Measurements from ENCODE around the gene TELO2.
"Not testable (repeated sequence)": the region's sequence is repeated elsewhere in the genome, so short reads cannot be mapped to it uniquely, and the experiment has no call there.

Gene TELO2

DNA sequence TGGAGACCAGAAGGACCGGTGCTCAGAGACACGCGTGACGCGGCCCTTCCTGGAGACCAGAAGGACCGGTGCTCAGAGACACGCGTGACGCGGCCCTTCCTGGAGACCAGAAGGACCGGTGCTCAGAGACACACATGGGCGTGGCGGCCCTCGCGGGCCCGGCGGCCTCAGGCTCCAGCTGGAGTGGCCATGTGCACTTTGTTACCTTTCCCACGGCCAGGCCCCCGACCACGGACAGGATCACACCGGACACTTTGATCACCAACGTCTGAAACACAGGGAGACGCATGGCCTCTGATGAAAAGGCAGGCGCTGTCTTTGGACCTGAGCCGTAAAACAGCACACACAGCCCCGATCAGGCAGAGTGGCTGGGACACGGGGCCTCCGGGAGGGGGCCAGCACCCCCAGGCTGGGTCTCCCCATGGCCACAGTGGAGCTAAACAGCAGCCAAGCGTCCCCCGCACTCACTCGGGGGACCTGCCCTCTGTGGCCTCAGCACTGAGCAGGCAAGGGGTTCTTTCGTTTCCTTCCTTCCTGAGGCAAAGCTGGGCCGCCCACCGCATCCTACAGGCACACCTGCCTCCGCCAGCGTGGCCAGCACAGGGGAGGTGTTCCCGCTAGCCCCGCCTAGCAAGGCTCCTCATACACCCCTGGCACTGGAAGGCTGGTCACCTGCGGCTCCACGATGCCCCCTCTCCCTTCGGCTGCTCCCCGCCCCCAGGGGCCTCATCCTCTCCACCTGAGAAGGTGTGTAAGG is 35.5 kb upstream of the TELO2 start:
- DNase-seq (ENCODE audit: low read depth), result no peak

DNA sequence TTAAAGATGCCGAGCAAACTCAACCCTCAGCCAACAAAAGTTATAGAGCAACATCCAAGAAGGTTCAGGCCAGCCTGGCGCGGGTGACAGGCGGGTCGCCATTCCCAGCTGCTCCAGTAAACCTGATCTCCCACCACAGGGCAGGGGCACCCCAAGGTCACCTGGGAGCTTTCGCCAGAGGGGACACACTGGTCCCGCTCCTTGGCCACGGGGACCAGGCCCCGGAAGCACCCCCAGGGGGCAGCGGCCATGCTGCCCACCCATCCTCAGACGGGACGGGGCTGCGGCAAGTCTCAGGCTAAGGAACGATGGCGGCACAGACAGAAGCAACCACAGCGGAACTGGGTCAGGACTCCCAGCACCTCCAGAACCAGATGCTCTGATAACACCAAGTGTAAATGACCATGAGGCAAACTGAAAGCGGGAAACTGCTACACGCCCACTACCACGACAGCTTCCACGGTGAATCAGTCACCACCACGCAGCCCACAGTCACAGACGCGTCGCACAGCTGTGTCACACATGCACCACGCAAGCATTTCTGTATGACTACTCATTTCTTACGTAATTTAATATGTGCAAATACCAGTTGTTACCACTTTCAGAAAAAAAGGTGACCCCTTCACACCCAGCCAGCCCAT is 34.7 kb upstream of the TELO2 start:
- no peak for DNase-seq (ENCODE audit: low read depth)

DNA sequence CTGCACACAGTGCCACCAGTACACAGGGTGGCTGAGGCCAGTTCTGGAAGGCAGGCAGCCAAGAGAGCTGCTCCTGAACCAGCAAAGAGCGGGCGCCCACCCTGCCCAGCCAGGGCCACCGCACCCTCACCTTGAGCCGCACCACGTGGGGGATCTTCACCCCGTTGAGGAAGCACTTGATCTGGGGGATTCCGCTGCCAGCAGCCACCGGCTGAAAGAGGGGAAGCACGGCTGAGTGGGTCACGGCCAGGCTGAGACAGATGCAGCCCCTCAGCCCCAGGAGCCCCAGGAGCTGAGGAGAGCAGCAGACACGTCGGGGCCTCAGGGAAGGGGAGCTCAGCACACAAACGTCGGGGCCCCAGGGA is 34.2 kb upstream of the TELO2 start:
- DNase-seq (ENCODE audit: low read depth), result no peak

DNA sequence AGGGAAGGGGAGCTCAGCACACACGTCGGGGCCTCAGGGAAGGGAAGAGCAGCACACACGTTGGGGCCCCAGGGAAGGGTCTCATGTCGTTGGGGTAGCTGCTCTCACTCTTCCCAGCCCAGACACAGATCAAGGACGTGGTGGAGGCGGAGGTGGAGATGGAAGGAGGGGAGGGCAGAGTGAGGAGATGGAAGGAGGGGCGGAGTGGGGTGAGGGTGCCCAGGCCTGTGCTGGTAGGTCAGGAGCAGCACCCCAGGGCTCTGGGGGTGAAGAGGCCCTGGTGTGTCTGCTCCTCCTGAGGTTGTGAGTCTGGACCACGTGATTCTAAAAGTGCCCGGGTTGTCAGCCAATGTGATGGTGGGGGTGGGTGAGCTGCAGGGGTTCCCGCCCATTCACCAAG is 33.2 kb upstream of the TELO2 start:
- no peak for DNase-seq (ENCODE audit: low read depth)

DNA sequence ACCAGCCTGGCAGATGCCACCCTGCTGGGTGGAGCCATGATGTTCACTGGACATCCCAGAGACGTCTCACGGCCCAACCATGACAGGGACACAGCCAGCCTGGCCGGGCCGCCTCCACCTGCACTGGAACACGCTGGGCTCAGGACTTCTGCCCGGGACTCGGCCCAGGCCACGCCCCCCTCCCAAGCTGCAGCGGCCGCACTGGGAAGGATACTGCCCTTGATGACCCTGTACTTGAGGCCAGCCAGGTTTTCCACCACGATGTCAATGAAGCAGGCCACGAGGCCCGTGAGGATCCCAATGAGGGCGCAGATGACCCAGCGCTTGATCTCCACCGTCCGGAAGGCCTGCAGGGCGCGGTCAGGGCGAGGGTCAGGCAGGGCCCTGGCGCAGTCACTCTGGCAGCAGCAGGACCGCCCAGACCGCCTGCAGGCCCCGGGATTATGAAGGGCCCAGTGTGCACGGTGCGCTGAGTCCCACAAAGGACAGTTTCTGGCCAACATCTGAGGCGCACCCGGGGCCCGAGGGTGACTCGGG is 32.5 kb upstream of the TELO2 start:
- DNase-seq (ENCODE audit: low read depth), result no peak

DNA sequence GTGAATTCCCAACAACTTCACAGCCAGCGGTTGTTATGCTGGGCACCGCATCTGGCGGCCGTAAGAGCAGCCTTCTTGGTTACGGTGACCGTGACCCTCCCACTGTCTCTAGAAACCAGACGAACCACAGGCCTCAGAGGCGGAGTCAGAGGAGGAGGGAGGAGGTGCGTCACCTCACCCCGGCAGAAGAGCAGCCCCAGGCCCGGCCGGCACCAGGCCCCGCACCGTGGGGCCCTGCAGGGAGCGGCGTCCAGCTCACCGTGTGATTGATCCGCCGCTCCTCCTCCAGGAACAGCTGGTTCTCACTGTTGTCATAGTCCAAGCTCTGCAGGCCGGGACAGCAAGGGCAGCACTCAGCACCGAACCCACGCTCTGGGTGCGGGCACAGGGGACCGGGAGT is 32.0 kb upstream of the TELO2 start:
- no peak for DNase-seq (ENCODE audit: low read depth)

DNA sequence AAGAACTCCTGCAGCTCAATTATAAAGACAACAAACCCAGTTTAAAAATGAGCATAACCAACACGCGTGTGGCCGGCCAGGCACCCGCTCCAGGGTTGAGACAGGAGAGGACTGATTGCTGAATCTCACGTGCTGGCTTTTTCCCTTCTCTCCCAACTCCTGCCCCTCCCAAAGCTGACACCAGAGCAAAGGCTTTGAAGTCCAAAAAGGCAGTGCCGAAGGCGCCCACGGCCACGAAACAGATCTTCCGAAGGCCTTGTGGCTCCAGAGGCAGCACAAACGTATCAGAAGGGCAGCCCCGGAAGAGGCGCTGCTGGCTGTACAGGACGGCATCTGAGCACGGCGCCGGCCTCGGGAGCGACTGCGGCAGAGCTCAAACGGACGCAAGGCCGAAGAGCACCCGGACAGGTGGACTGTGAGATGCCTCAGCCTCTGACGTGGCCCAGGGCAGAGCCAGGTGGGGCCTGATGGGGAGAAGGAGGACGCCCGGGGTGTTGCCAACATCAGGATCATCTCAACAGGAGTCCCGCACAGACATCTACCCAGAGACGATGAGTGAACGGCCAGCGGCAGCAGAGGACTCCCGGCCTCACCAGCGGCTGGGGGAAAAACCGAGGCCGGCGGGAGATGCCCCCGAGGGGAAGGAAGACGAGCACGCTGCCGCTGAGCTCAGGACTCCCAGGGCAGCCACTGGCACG is 28.8 kb upstream of the TELO2 start:
- no peak for DNase-seq (ENCODE audit: low read depth)

DNA sequence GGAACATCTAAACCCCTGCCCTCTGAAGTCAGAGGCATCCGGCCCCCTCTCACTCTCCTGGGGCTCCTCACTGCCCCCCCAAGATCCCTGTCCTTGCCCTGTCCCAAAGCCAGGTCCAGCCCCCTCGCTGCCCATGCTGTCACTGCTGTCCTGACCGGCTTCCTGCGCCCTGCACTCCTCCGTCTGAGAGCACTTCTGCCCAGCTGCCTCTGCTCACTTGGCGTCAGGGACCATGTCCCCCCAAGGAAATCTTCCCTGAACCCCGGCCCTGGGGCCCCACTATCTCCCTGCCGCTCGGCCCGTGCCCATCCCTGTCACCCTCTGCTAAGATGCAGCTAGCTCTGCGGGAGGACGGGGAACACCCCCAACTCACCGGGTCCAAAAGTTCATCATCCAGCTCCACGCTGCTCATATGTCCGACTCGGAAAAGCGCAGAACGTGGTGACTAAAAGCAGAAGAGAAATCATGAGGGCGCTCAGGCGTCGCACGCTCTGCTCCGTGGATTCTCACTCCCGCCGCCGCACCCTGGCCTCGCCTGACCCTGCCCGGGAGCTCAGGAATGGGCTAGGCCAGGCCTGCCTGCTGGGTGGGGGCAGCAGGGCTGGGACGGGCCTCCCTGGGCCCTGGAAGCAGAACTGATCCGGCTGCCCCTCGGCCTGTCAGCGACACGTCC is 28.1 kb upstream of the TELO2 start:
- no peak for DNase-seq (ENCODE audit: low read depth)

DNA sequence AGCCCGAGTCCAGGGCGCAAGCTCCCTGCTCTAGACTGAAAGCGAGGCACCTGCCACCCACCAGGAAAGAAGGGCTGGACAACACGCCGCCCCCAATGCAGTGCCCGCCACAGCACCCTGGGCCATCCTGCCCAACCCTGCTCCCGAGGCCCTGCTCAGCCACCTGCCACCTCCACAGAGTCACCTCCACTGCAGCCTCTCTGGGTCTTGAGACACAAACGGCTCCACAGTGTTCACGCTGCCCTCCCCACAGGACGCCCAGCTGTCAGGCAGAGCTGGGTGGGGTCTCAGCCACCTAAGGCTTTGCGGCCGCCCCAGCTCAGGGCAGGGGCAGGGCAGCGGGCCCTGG is 27.6 kb upstream of the TELO2 start:
- DNase-seq (ENCODE audit: low read depth), result no peak

DNA sequence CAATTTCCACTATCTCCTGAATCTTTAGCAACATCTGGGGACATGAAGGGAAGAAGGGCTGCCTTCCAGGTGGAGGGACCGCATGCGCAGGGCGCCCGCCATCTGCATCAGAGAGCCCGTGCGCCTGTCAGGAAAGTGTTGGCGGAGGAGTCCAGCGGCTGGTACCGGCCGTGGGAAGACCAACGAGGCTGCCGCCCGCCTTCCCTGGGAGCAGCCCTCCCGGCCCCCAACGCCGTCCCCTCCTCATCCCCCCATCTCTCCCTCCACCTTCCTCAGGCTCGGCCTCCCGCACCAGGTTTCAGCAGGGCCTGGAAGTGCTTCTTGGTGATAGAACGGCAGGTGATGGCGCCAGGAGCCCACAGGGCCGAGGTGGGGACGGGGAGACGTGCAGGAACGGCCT is 27.1 kb upstream of the TELO2 start:
- DNase-seq (ENCODE audit: low read depth), result no peak

DNA sequence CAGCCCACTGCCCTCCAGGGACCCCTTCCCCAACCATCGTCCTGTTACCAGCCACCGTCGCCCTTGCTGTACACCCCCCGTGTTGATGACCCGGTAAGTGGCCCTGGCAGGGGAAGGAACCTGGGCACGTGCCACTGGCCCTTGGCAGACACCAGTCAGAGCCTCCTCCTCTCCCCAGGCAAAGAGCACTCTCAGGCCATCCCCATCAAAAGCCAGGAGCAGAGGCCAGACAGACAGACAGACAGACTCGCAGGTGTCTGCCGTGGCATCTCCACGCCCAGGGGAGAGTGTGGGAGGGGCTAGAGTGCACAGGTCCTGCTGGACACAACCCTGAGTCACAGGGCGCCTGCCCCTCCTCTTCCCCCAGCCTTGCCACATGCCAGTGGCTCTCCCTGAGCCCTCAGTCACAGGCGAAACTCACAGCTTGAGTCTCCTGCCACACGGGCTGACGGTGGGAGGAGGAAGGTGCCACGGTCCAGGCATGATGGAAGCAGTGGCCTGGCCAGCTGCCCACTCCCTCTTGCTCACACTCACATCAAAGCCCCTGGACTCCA is 26.1 kb upstream of the TELO2 start:
- no peak for DNase-seq (ENCODE audit: low read depth)

DNA sequence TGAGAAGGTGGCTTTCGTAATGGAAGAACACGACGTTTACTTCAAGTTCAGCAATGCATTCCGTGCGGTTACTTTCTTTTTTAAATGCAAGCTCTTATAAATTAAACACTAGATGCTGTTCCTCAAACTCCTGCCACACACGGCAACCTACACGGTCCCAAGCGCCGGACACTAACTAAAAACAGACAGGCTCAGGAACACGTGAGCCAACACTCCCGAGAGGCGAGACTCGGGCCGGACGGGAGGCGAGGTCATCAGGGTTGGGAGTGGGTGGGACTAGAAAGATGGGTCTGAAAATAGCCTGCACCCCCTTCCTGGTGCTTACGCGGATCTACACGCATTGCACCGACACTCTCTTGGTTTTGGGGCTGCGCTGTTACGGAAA is 24.7 kb upstream of the TELO2 start:
- DNase-seq (ENCODE audit: low read depth), result no peak

DNA sequence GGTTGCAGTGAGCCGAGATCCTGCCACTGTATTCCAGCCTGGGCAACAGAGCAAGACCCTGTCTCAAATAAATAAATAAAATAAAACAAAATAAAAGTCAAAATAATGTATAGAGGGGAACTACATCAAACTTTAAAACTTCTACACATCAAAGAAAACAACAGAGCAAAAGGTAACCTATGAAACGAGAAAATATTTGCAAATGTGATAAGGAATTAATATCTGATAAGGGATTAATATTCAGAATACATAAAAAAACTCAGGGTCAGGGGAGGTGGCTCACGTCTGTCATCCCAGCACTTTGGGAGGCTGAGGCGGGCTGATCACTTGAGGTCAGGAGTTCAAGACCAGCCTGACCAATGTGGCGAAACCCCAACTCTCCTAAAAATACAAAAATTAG is 24.0 kb upstream of the TELO2 start:
- not testable (repeated sequence) for DNase-seq (ENCODE audit: low read depth)

DNA sequence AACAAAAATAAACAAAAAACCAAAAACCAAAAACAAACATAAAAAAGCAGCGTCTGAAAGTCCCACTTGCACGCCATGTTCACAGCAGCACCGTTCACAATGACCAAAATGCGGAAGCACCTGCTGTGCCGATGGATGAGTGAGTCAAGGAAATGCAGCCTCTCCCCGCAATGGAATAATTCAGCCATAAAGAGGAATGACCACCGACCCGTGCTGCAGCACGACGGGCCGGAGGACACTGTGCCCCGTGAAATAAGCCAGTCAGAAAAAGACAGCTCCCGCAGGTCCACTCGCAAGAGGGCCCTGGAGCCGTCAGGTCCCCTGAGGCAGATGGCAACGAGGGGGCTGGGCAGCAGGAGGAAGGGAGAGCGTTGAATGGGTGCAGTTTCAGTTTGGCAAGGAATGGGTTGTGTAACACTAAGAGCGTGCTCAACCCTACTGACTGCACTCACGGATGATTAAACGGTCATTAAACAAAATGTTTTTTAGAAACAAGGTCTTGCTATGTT is 23.4 kb upstream of the TELO2 start:
- DNase-seq (ENCODE audit: low read depth), result no peak

DNA sequence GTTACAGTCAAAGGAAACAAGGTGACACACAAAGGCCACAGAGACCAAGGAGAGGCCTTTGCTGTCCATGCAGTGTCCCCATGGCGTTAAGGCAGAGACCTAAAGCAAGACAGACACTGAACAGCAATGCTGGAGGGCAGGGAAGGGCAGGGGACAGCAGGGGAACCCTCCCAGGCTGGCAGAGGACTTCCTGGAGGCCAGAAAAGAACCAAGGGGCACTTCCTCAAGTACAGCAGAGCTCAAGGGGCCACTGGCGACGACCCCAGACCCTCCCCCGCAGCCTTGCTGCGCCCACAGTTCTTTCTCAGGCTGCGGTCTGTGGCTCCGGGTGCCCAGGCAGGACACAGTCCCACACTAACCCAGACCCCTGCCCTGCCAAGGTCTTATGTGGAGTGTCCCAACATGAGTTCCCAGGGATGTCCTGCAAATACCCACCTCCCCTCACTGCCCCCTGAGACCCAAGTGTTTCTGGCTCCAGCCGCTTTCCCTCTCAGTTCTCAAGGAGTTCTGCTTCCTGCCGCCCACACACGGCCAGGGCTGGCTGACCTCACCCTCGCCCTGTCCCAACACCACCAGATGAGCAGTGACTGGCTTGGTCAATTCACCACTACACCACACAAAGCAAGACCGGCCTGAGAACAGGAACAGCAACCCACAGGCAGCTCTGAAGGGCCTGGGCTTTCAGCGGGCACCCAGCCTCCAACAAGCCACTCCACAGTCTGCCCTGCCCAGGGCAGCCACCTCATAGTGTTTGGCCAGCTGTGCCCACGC is 22.5 kb upstream of the TELO2 start:
- no peak for DNase-seq (ENCODE audit: low read depth)

DNA sequence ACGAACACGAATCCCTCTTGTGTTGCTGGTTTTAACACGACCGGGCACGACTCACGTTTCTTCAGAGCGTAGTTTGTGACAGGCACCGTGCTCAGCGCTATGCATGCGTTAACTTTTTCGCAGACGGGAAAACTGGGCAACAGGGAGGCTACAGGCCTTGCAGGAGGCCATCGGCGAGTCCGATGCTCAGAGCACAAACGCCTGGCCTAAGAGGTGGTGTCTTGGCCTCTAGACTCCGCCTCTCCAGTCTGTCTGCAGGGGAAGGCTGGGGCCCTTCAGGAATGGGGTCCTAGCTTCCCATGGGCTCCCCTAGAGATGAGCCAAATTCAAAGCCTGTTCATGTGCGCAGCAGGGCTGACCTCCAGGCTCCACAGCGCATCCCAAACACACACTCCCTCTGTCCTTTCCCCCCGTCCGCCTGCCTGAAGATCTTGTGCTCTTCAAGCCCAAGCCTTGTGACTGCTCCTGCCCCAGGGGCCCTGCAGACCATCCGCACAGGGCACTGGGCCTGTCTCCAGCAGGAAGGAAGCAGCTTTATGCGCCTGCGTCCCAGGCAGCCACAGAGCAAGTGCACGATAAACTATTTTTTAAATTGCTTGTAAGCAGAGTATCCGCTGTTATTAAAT is 21.5 kb upstream of the TELO2 start:
- DNase-seq (ENCODE audit: low read depth), result no peak

DNA sequence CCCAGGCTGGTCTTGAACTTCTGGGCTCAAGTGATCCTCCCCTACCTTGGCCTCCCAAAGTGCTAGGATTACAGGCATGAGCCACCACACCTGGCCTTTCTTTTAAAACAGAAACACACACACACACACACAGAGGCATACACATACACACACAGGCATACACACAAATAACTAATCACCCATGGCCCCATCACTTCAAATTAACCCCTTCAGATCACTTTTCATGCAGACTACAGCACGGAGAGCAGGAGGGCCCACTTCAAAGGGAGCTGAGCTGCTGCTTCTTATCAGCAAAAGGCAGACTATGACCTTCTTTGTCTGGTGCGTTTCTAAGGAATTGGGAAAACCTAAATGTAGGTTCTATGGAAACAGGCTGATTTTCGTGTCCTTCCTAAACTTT is 20.2 kb upstream of the TELO2 start:
- no peak for DNase-seq (ENCODE audit: low read depth)

DNA sequence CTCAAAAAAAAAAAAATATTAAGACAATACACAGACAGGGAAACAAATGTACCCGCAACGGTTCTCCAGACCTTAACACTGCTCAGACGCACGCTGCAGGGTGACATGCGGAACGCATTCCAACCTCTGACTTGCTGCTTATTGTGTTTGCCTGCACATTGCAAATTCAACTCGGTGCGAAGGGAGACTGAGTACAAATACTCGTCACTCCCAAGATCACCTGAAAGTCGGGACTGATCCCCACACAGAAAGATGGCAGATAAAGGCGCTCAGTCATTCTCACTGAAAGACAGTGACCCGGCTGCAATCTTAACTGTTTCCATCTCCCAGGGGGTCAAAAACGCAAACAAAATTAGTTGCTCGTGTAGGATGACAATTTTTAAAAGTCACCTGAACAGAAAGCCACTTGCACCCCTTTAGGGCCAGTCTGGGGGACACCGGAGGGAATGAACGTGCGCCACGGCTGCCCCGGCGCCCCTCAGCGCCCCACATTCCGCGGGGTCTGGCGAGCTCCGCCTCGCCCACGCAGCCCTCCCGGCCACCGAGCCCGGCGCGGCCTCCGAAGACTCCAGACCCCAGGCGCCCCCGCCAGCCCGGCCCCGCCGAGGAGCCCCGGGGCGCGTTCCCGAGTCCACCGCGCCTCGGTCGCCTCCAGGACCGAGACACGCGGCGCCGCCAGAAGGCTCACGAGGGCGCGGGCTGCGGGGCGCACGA is 18.9 kb upstream of the TELO2 start:
- DNase-seq (ENCODE audit: low read depth), result no peak

DNA sequence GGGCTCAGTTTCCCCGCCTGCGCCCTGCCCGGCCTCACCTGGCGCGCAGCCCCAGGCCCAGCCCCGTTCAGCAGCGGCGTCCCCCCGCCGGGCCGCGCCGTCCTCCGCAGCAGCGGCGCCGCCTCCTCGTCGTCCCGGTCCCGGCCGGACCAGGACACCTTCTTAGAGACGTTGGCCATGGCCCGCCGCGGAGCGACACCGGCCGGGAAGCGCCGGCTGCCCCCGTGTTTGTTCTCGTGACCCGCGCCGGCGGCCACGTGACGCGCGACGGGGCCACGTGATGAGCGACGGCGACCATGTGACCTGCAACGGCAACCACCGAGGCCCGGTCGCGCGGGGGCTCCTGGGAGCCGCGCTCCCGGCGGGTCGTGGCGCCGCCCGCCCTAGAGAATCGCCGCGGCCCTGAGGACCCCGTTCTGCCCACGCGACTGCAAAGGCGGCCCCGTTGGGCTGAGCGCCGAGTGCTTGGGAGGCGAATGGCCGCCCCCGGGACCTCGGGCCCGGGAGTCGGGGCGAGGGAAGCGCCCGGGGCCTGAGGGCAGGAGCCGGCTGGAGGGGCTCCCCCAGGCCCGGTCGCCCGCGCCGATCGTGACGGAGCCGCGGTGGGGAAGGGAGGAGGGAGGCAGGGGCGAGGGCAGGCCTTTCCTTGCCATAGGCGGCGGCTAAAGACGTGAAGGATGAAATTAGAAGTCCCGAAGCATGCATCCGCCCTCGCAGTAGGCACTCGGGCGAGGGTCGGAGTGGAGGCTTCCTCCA is 18.2 kb upstream of the TELO2 start, which contains the start of gene CLCN7:
Gene CLCN7, minus strand, starts transcription at position 233 of the 756 bp plus-strand sequence. Its CDS starts 54 bp downstream, at position 179.
- peak; percentile 81 for DNase-seq (ENCODE audit: low read depth)
